WTC11 (cell line): ENCODE results near the gene TSPAN9.

Experiments used
- ATF2 ChIP-seq: sonication (generic); formaldehyde crosslinking; IDR thresholded peaks from 2 replicates; pipeline ENCODE4 v1.8.1; 2022; ENCODE audit warnings: low read depth, missing genetic modification reagents, borderline replicate concordance
- CTCF ChIP-seq: fragments of 200-600 bp; IDR thresholded peaks from 2 replicates; pipeline ENCODE4 v1.8.0; 2022; ENCODE audit warnings: antibody characterized with exemption
- FOXJ3 ChIP-seq: sonication (generic); formaldehyde crosslinking; IDR thresholded peaks from 2 replicates; pipeline ENCODE4 v1.9.0; 2021; ENCODE audit warnings: missing genetic modification reagents, mild to moderate bottlenecking, borderline replicate concordance
- FOXK1 ChIP-seq: sonication (generic); formaldehyde crosslinking; IDR thresholded peaks from 2 replicates; pipeline ENCODE4 v1.8.0; 2022; ENCODE audit warnings: mild to moderate bottlenecking, moderate library complexity, missing genetic modification reagents
- JUN ChIP-seq: sonication (generic); formaldehyde crosslinking; IDR thresholded peaks from 2 replicates; pipeline ENCODE4 v1.8.0; 2023; ENCODE audit warnings: mild to moderate bottlenecking, missing genetic modification reagents
- RORB ChIP-seq: fragments of 250-450 bp; sonication (Bioruptor Pico); IDR thresholded peaks from 2 replicates; pipeline ENCODE4 v1.9.0; 2021; ENCODE audit warnings: mild to moderate bottlenecking
- TEAD4 ChIP-seq: sonication (generic); formaldehyde crosslinking; IDR thresholded peaks from 2 replicates; pipeline ENCODE4 v1.8.0; 2022; ENCODE audit warnings: mild to moderate bottlenecking, missing genetic modification reagents
- TP53 ChIP-seq: sonication (generic); formaldehyde crosslinking; IDR thresholded peaks from 2 replicates; pipeline ENCODE4 v1.8.1; 2023; ENCODE audit warnings: mild to moderate bottlenecking, missing genetic modification reagents
- USF2 ChIP-seq: sonication (generic); formaldehyde crosslinking; IDR thresholded peaks from 2 replicates; pipeline ENCODE4 v1.8.1; 2023; ENCODE audit warnings: mild to moderate bottlenecking, missing genetic modification reagents, moderate library complexity
- TF ChIP-seq, protein P1 (sequence below): fragments of 250-450 bp; sonication (Bioruptor Pico); IDR thresholded peaks from 2 replicates; pipeline ENCODE4 v2.1.2; 2022; ENCODE audit warnings: mild to moderate bottlenecking, moderate library complexity
- TF ChIP-seq, protein P2 (sequence below): sonication (generic); formaldehyde crosslinking; IDR thresholded peaks from 2 replicates; pipeline ENCODE4 v1.8.1; 2023; ENCODE audit warnings: mild to moderate bottlenecking, missing genetic modification reagents, moderate library complexity

- TF ChIP-seq TP53 (CRISPR knock-in tag) (no peak), CTCF (no peak), RORB (CRISPR knock-in tag) (no peak), TEAD4 (CRISPR knock-in tag) (no peak), FOXJ3 (no peak), JUN (no peak), FOXK1 (no peak), USF2 (CRISPR knock-in tag) (no peak), ATF2 (CRISPR knock-in tag) (no peak)
- TF ChIP-seq, protein P1, sequence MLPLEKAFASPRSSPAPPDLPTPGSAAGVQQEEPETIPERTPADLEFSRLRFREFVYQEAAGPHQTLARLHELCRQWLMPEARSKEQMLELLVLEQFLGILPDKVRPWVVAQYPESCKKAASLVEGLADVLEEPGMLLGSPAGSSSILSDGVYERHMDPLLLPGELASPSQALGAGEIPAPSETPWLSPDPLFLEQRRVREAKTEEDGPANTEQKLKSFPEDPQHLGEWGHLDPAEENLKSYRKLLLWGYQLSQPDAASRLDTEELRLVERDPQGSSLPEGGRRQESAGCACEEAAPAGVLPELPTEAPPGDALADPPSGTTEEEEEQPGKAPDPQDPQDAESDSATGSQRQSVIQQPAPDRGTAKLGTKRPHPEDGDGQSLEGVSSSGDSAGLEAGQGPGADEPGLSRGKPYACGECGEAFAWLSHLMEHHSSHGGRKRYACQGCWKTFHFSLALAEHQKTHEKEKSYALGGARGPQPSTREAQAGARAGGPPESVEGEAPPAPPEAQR: no peak
- TF ChIP-seq, protein P2, sequence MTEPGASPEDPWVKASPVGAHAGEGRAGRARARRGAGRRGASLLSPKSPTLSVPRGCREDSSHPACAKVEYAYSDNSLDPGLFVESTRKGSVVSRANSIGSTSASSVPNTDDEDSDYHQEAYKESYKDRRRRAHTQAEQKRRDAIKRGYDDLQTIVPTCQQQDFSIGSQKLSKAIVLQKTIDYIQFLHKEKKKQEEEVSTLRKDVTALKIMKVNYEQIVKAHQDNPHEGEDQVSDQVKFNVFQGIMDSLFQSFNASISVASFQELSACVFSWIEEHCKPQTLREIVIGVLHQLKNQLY (CRISPR knock-in tag): no peak
Observed at GRCh38 chr12:3186546-3187215, 109.5 kb downstream of the TSPAN9 start.
